ENCODE measurements around the gene ZNF304.

DNA sequence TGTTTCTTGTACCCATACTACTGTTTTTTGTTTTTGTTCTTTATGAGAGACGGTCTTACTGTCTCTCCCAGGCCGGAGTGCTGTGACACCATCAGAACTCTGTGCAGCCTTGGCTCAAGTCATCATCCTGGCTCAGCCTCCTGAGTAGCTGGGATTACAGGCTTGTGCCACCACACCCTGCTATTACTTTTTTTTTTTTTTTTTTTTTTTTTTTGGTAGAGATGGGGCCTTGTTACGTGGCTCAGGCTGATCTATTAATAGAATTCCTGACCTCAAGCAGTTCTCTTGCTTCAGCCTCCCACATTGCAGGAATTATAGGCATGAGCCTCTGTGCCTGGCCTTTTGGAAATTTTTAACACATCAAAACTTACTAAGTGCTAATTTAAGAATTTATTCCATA, 2.9 kb upstream of the ZNF304 start:
- TF ChIP-seq CTCF (IDR thresholded peaks at IDR 0.05) (no peak), EP300 (IDR thresholded peaks at IDR 0.05; ENCODE audit: low read depth) (no peak), POLR2AphosphoS5 (IDR thresholded peaks at IDR 0.05) (no peak)

Data from transverse colon (tissue), 4 donors.